Activated effector memory CD4-positive, alpha-beta T cell treated with Interleukin-2 at 50 U/mL for 16 hours (primary cell): ENCODE measurements around the gene PLEKHH1.

Source experiments
- DNase-seq: peaks from one replicate; pipeline ENCODE4 v3.0.0-alpha.2; 2020

The PLEKHH1 gene

GRCh38 chr14:67510836-67511235 is 22.3 kb upstream of the PLEKHH1 start:
- DNase-seq, result no peak

- DNase-seq, result no peak
Measured at GRCh38 chr14:67512463-67513310, 20.4 kb upstream of the PLEKHH1 start.

- DNase-seq, result no peak
Measured at GRCh38 chr14:67513631-67514108, 19.4 kb upstream of the PLEKHH1 start.

GRCh38 chr14:67514203-67514607 is 18.9 kb upstream of the PLEKHH1 start:
- DNase-seq, result no peak

- DNase-seq, result peak; percentile 25
Measured at GRCh38 chr14:67514650-67515385, 18.3 kb upstream of the PLEKHH1 start.

GRCh38 chr14:67515386-67516079 is 17.6 kb upstream of the PLEKHH1 start:
- peak; percentile 21 for DNase-seq

GRCh38 chr14:67516676-67517075 is 16.4 kb upstream of the PLEKHH1 start:
- DNase-seq, result no peak

GRCh38 chr14:67517083-67517482 is 16.0 kb upstream of the PLEKHH1 start:
- DNase-seq, result no peak

GRCh38 chr14:67519406-67519805 is 13.7 kb upstream of the PLEKHH1 start:
- DNase-seq, result no peak

GRCh38 chr14:67520482-67520881 is 12.6 kb upstream of the PLEKHH1 start:
- no peak for DNase-seq

GRCh38 chr14:67522270-67522669 is 10.8 kb upstream of the PLEKHH1 start:
- DNase-seq, result no peak

GRCh38 chr14:67523764-67524633 is 9.1 kb upstream of the PLEKHH1 start:
- DNase-seq, result no peak

GRCh38 chr14:67524634-67524963 is 8.5 kb upstream of the PLEKHH1 start:
- no peak for DNase-seq

GRCh38 chr14:67525389-67525788 is 7.7 kb upstream of the PLEKHH1 start:
- DNase-seq, result no peak

- DNase-seq, result no peak
Measured at GRCh38 chr14:67526181-67526580, 6.9 kb upstream of the PLEKHH1 start.

- no peak for DNase-seq
Measured at GRCh38 chr14:67526676-67527459, 6.2 kb upstream of the PLEKHH1 start.

GRCh38 chr14:67527756-67528155 is 5.3 kb upstream of the PLEKHH1 start:
- DNase-seq, result no peak

GRCh38 chr14:67528276-67528675 is 4.8 kb upstream of the PLEKHH1 start:
- DNase-seq, result no peak

GRCh38 chr14:67529947-67530935 is 2.8 kb upstream of the PLEKHH1 start:
- no peak for DNase-seq

- no peak for DNase-seq
Measured at GRCh38 chr14:67532606-67532997, 488 bp upstream of the PLEKHH1 start.

- no peak for DNase-seq
Measured at GRCh38 chr14:67533754-67534085, 630 bp downstream of the PLEKHH1 start.
